ENCODE measurements around the gene NEURL3. TPM values are rescaled to one million over a fixed set of nuclear protein-coding genes. Genes with fewer than 3 reads are reported as not detected.

Gene NEURL3
- total and polyA plus RNA-seq, 2 of the 4 experiments (the other 2 are of a cell fraction): not detected

DNA sequence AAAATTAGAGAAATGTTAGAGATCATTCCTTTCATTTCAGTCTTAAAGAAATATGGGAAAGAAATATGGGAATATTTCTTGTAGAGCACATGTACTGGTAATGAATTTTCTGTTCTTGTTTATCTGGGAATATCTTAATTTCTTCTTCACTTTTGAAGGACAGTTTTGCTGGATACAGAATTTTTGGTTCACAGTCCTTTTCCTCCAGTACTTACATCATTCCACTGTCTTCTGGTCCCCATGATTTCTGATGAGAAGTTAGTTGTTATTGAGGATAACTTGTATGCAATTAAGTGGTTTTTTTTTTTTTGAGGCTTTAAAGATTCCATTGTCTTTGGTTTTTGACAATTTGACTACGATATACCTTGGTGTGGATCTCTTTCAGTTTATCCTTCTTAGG, 11.0 kb downstream of the NEURL3 start:
- POLR2A ChIA-PET (ENCODE audit: unreplicated experiment): no interaction called here

More for the DNA sequence above, 11.0 kb downstream of the NEURL3 start:
- Histone ChIP-seq H2AK9ac (replicated peaks; ENCODE audit: low read depth, low read length, poor library complexity) (no peak overlapping the region), H2BK15ac (ENCODE audit: low read depth, low read length) (no peak overlapping the region), H3K36me3 (ENCODE audit: control insufficient read depth, insufficient read depth, low read length) (no peaks in the 10 kb centered on the region), H4K8ac (ENCODE audit: low read depth in 2 of 2, low read length in 2 of 2) (no peak overlapping the region), H2AK5ac (ENCODE audit: low read depth, low read length) (no peak overlapping the region), H3K4me1 (ENCODE audit: control insufficient read depth, insufficient read depth, low read length) (no peaks in the 10 kb centered on the region), H3K79me1 (ENCODE audit: low read depth in 1 of 2, low read length in 2 of 2) (no peaks in the 10 kb centered on the region), H2BK120ac (ENCODE audit: low read depth, low read length) (no peak overlapping the region), H2AFZ (replicated peaks; ENCODE audit: low read length, poor library complexity) (no peak overlapping the region), H4K20me1 (ENCODE audit: insufficient read depth, low read length) (0 out of 2 replicates have a peak, but pooled peaks cover 4% of the 10 kb centered on the region), H3K4me3 (ENCODE audit: insufficient read depth, low read depth, low read length) (no peak overlapping the region), H3K9me1 (ENCODE audit: insufficient read depth, low read length) (no peaks in the 10 kb centered on the region), H3K4me2 (ENCODE audit: low read depth, low read length) (no peak overlapping the region), H3K27me3 (ENCODE audit: control insufficient read depth, insufficient read depth, low read length) (peaks cover 34% of the 10 kb centered on the region), H3K4ac (ENCODE audit: low read depth, low read length) (no peak overlapping the region), H3K9ac (ENCODE audit: low read depth, low read length) (no peak overlapping the region), H4K91ac (ENCODE audit: insufficient read depth, low read depth, low read length) (no peak overlapping the region), H3K9me3 (ENCODE audit: control insufficient read depth, insufficient read depth, low read length) (peaks cover 5% of the 10 kb centered on the region), H2BK5ac (ENCODE audit: low read depth, low read length, poor library complexity, severe bottlenecking) (no peak overlapping the region), H3K23ac (ENCODE audit: low read depth, low read length) (no peak overlapping the region), H4K5ac (ENCODE audit: low read depth, low read length) (no peak overlapping the region), H3K18ac (ENCODE audit: low read depth, low read length) (no peak overlapping the region), H3K56ac (ENCODE audit: extremely low read depth, insufficient read depth, low read length) (no peak overlapping the region), H3K27ac (ENCODE audit: insufficient read depth, low read length) (no peak overlapping the region), H3K14ac (replicated peaks; ENCODE audit: low read depth, low read length) (no peak overlapping the region), H2BK20ac (ENCODE audit: low read depth, low read length) (no peak overlapping the region)
- in situ Hi-C loops (cut with MboI; ENCODE audit: low sequenced_read_pairs): no loop called here
- no TSS peak for BruUV-seq (replicated peaks)
- intact Hi-C loops (cut with micrococcal nuclease): no loop called here
- ATAC-seq (ENCODE audit: low read depth): no peak
- WGBS, 2 experiments (ENCODE audit: extremely low coverage in 2 of 2, insufficient read length in 1 of 2): no CpG with 5 or more reads among the region's 1 CpG
- no peak for TF ChIP-seq MAFK (IDR thresholded peaks at IDR 0.05; ENCODE audit: low read depth, low read length)
- TF ChIP-seq FOS (IDR thresholded peaks at IDR 0.05; ENCODE audit: low read depth, low read length): no peak
- no peak for TF ChIP-seq RFX5 (IDR thresholded peaks at IDR 0.05; ENCODE audit: low read depth, low read length)
- no peak for TF ChIP-seq CEBPB (IDR thresholded peaks at IDR 0.05; ENCODE audit: low read depth, low read length)
- TF ChIP-seq RCOR1 (IDR thresholded peaks at IDR 0.05; ENCODE audit: insufficient replicate concordance, low read length): no peak
- no peak for TF ChIP-seq CHD1 (IDR thresholded peaks at IDR 0.05; ENCODE audit: low read depth, low read length)
- TF ChIP-seq, protein P1, sequence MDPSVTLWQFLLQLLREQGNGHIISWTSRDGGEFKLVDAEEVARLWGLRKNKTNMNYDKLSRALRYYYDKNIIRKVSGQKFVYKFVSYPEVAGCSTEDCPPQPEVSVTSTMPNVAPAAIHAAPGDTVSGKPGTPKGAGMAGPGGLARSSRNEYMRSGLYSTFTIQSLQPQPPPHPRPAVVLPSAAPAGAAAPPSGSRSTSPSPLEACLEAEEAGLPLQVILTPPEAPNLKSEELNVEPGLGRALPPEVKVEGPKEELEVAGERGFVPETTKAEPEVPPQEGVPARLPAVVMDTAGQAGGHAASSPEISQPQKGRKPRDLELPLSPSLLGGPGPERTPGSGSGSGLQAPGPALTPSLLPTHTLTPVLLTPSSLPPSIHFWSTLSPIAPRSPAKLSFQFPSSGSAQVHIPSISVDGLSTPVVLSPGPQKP (IDR thresholded peaks at IDR 0.05; ENCODE audit: borderline replicate concordance, low read depth, low read length): no peak
- TF ChIP-seq MXI1 (IDR thresholded peaks at IDR 0.05; ENCODE audit: borderline replicate concordance, low read depth, low read length): no peak
- no peak for TF ChIP-seq NFE2L2 (IDR thresholded peaks at IDR 0.05; ENCODE audit: low read depth, low read length)
- TF ChIP-seq SMC3 (IDR thresholded peaks at IDR 0.05; ENCODE audit: low read depth, low read length): no peak
- no peak for TF ChIP-seq RAD21 (IDR thresholded peaks at IDR 0.05; ENCODE audit: low read length)
- no peak for TF ChIP-seq POLR2A (IDR thresholded peaks at IDR 0.05; ENCODE audit: low read depth, low read length)
- no peak for TF ChIP-seq MAZ (IDR thresholded peaks at IDR 0.05; ENCODE audit: borderline replicate concordance, low read depth, low read length)
- TF ChIP-seq, protein P2, sequence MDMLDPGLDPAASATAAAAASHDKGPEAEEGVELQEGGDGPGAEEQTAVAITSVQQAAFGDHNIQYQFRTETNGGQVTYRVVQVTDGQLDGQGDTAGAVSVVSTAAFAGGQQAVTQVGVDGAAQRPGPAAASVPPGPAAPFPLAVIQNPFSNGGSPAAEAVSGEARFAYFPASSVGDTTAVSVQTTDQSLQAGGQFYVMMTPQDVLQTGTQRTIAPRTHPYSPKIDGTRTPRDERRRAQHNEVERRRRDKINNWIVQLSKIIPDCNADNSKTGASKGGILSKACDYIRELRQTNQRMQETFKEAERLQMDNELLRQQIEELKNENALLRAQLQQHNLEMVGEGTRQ (IDR thresholded peaks at IDR 0.05; ENCODE audit: low read depth, low read length): no peak
- TF ChIP-seq BHLHE40 (IDR thresholded peaks at IDR 0.05; ENCODE audit: low read depth, low read length): no peak
- TF ChIP-seq, protein P3, sequence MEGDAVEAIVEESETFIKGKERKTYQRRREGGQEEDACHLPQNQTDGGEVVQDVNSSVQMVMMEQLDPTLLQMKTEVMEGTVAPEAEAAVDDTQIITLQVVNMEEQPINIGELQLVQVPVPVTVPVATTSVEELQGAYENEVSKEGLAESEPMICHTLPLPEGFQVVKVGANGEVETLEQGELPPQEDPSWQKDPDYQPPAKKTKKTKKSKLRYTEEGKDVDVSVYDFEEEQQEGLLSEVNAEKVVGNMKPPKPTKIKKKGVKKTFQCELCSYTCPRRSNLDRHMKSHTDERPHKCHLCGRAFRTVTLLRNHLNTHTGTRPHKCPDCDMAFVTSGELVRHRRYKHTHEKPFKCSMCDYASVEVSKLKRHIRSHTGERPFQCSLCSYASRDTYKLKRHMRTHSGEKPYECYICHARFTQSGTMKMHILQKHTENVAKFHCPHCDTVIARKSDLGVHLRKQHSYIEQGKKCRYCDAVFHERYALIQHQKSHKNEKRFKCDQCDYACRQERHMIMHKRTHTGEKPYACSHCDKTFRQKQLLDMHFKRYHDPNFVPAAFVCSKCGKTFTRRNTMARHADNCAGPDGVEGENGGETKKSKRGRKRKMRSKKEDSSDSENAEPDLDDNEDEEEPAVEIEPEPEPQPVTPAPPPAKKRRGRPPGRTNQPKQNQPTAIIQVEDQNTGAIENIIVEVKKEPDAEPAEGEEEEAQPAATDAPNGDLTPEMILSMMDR (conservative IDR thresholded peaks at IDR 0.05; ENCODE audit: low read depth, low read length): no peak
- dilution Hi-C loops (cut with HindIII; ENCODE audit: low sequenced_read_pairs, unreplicated experiment): no loop called here
- DNase-seq: no peak
- CTCF ChIA-PET: no interaction called here
